CD14-positive monocyte (primary cell): ENCODE results near the gene ST3GAL3. TPM values are rescaled to one million over a fixed set of nuclear protein-coding genes. Genes with fewer than 3 reads are reported as not detected.

ENCODE experiments used
- DNase-seq, 3 donors: peaks; one replicate each; pipeline ENCODE4 v3.0.0-alpha.2; 2011 to 2022
- H2AFZ ChIP-seq: 2 replicates; pipeline ENCODE4 v1.6.0; 2012; ENCODE audit warnings: mild to moderate bottlenecking, low read depth, low read length, inconsistent platforms; ENCODE audit not compliant: insufficient read depth, poor library complexity, severe bottlenecking
- H3K27ac ChIP-seq, 2 donors: 1 replicate in 1 of 2; 2 replicates in 1 of 2; pipeline ENCODE4 v1.5.1; 2012 to 2013; ENCODE audit warnings: low read length in 2 of 2, control low read depth in 1 of 2, inconsistent platforms in 1 of 2, low read depth in 1 of 2, mild to moderate bottlenecking in 1 of 2
- H3K27me3 ChIP-seq, 2 donors: one replicate each; pipeline versions ENCODE4 v1.6.0 to v1.6.1; 2011 to 2013; ENCODE audit warnings: low read length in 2 of 2; ENCODE audit not compliant: control insufficient read depth in 2 of 2, insufficient read depth in 2 of 2
- H3K36me3 ChIP-seq, 2 donors: replicated peaks in 1 of 2; 1 replicate in 1 of 2; 2 replicates in 1 of 2; pipeline versions ENCODE4 v1.5.1 to v1.6.1; 2012 to 2013; ENCODE audit warnings: low read length in 2 of 2, control low read depth in 1 of 2, inconsistent platforms in 1 of 2, mild to moderate bottlenecking in 1 of 2; ENCODE audit not compliant: insufficient read depth in 2 of 2, control insufficient read depth in 1 of 2
- H3K4me1 ChIP-seq, 2 donors: 1 replicate in 1 of 2; 2 replicates in 1 of 2; pipeline versions ENCODE4 v1.5.1 to v1.6.1; 2012 to 2013; ENCODE audit warnings: low read length in 2 of 2, control low read depth in 1 of 2, inconsistent platforms in 1 of 2, mild to moderate bottlenecking in 1 of 2, moderate library complexity in 1 of 2; ENCODE audit not compliant: insufficient read depth in 2 of 2, control insufficient read depth in 1 of 2
- H3K4me2 ChIP-seq: replicated peaks from 2 replicates; pipeline ENCODE3; 2012; ENCODE audit warnings: low read length, moderate library complexity, mild to moderate bottlenecking; ENCODE audit not compliant: poor library complexity, severe bottlenecking; ENCODE audit errors: extremely low read depth
- H3K4me3 ChIP-seq, 3 experiments: fragments of 200-600 bp in 1 of 3; sonication (generic) in 1 of 3; replicated peaks in 1 of 3; 1 replicate in 2 of 3; 2 replicates in 1 of 3; pipeline ENCODE4 v1.5.1; 2011 to 2013; ENCODE audit warnings: low read length in 3 of 3, mild to moderate bottlenecking in 3 of 3, control low read depth in 2 of 3, low read depth in 2 of 3, inconsistent platforms in 1 of 3, moderate library complexity in 1 of 3
- H3K79me2 ChIP-seq: 2 replicates; pipeline ENCODE4 v1.6.0; 2012; ENCODE audit warnings: mild to moderate bottlenecking, control low read depth, inconsistent platforms, low read length, moderate library complexity; ENCODE audit not compliant: insufficient read depth
- H3K9ac ChIP-seq: 2 replicates; pipeline ENCODE4 v1.6.0; 2017; ENCODE audit warnings: low read length, mild to moderate bottlenecking; ENCODE audit not compliant: insufficient read depth, poor library complexity, severe bottlenecking
- H3K9me3 ChIP-seq, 2 donors: replicated peaks in 1 of 2; 1 replicate in 1 of 2; 2 replicates in 1 of 2; pipeline versions ENCODE4 v1.5.1 to v1.6.1; 2012 to 2013; ENCODE audit warnings: low read length in 2 of 2, control low read depth in 1 of 2; ENCODE audit not compliant: control insufficient read depth in 1 of 2, insufficient read depth in 1 of 2
- H4K20me1 ChIP-seq: 2 replicates; pipeline ENCODE4 v1.6.0; 2012; ENCODE audit warnings: mild to moderate bottlenecking, low read length, control low read depth, moderate library complexity; ENCODE audit not compliant: insufficient read depth
- H3K27ac Mint-ChIP-seq, 7 donors: one replicate each; pipeline ENCODE4 v1.8.0; 2020; ENCODE audit warnings: mild to moderate bottlenecking in 7 of 7, mixed read lengths in 7 of 7, moderate library complexity in 6 of 7, inconsistent platforms in 2 of 7
- H3K27me3 Mint-ChIP-seq, 3 donors: one replicate each; pipeline ENCODE4 v1.8.0; 2021 to 2022; ENCODE audit warnings: low read depth in 3 of 3, mild to moderate bottlenecking in 3 of 3, mixed read lengths in 3 of 3, moderate library complexity in 3 of 3, inconsistent platforms in 1 of 3
- H3K36me3 Mint-ChIP-seq, 2 donors: one replicate each; pipeline ENCODE4 v1.8.0; 2020; ENCODE audit warnings: mixed read lengths in 2 of 2, inconsistent platforms in 1 of 2, mild to moderate bottlenecking in 1 of 2
- H3K4me1 Mint-ChIP-seq: one replicate; pipeline ENCODE4 v1.8.0; 2020; ENCODE audit warnings: mild to moderate bottlenecking, mixed read lengths
- H3K4me3 Mint-ChIP-seq, 2 donors: one replicate each; pipeline ENCODE4 v1.8.0; 2020; ENCODE audit warnings: mild to moderate bottlenecking in 2 of 2, mixed read lengths in 2 of 2, moderate library complexity in 1 of 2
- H3K9me3 Mint-ChIP-seq, 7 donors: one replicate each; pipeline ENCODE4 v1.8.0; 2020 to 2022; ENCODE audit warnings: mixed read lengths in 7 of 7, mild to moderate bottlenecking in 6 of 7, moderate library complexity in 6 of 7, inconsistent platforms in 2 of 7
- WGBS: methylation state at CpG from one replicate; pipeline ENCODE4 v1.1.5; 2013; ENCODE audit warnings: missing lambda C conversion rate; ENCODE audit not compliant: insufficient coverage; 5-methylcytosine and 5-hydroxymethylcytosine counted together
- intact Hi-C, 2 donors: fragments of 100-400 bp; cut with micrococcal nuclease; formaldehyde crosslinking; loops; one replicate each; pipeline versions ENCODE4 v1.15.0 to v1.15.1; 2023
- polyA plus RNA-seq, 3 donors: library from polyadenylated mRNA; depleted of rRNA in 1 of 3; unstranded in 2 of 3; stranded (reverse) in 1 of 3; fragments of 300-500 nt in 2 of 3; fragments of >200 nt in 1 of 3; fragmentation: Illumina TruSeq in 2 of 3; gene quantifications; 1 replicate in 2 of 3; 2 replicates in 1 of 3; pipeline ENCODE4 v1.2.3, GENCODE V29; 2012 to 2021
- small RNA-seq: library from RNA; depleted of rRNA; stranded (forward); fragments of <200 nt; gene quantifications from one replicate; pipeline ENCODE3, GENCODE V24; 2012; ENCODE audit warnings: low read depth; ENCODE audit not compliant: insufficient read length
- TF ChIP-seq, protein P1 (sequence below): fragments of 200-600 bp; IDR thresholded peaks from one replicate; pipeline ENCODE4 v1.8.0; 2022; ENCODE audit warnings: antibody characterized with exemption, mild to moderate bottlenecking

ST3GAL3 gene
- polyA plus RNA-seq, 3 donors, result 1.6 to 4.5 (median 2.1) TPM

DNA sequence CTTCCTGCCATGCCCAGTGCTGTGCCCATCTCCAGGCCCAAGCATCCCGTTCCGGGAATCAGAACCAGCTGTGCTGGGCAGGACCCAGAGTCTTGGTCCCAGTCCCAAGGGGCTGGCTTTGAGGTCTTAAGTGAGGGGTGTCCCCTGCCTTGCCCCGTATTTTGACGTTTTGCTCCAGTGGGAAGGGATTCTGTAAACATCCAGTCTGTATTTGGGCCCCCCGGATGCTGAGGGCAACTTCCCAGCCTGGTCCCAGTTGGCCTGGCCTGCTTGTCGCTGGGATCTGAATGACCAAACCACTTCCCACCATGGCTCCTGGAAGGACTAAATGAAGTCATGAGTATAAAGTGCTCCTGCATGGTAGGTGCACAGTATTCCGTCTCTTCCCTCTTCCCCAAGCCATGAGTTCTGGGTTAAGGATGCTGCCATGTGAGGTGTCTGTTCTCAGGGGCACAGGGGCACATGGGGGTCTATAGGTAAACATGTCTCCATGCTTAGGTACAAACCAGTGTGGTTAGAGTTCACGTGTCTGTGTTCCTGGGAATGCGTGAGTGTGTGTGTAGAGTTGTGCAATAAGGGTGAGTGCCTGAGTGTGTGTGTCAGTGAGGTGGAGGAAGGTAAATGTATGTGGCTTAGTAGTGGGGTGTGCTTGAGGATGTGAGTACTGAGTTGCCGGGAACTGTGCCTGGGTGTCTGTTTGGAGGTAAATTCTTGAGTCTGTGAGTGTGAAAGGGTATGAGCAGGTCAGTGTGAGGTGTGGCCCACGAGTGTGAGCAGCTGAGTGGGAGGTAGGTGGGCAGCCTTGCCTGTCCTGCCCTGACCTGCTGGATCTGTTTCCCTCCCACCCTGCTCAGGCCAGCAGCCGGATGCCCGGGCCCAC, 273.2 kb downstream of the ST3GAL3 start:
- H3K27me3 Mint-ChIP-seq, result peaks cover 4 to 6% (median 4%) of the 10 kb centered on the region in 3 donors
- H3K4me2 ChIP-seq, result peak overlapping the region; percentile 79
- intact Hi-C loops, result no loop called here

More for the DNA sequence above, 273.2 kb downstream of the ST3GAL3 start:
- Histone ChIP-seq H3K27ac (no peak overlapping the region), H3K36me3 (peaks cover 19 to 25% of the 10 kb centered on the region in 2 donors), H3K79me2 (peaks cover 28% of the 10 kb centered on the region), H2AFZ (no peak overlapping the region), H3K4me3 (peak overlapping the region in 1 of 3 experiments; percentile 68), H3K4me1 (peaks cover 49 to 64% of the 10 kb centered on the region in 2 donors), H3K9me3 (no peaks in the 10 kb centered on the region), H4K20me1 (peaks cover 38% of the 10 kb centered on the region), H3K9ac (no peak overlapping the region), H3K27me3 (no peaks in the 10 kb centered on the region)
- peak overlapping the region in 5 of 7 donors; percentile 2 to 37 (median 9) for H3K27ac Mint-ChIP-seq
- H3K4me3 Mint-ChIP-seq, result peak overlapping the region; percentile 84 to 87
- peaks cover 30 to 31% of the 10 kb centered on the region in 2 donors for H3K36me3 Mint-ChIP-seq
- H3K4me1 Mint-ChIP-seq, result peaks cover 62% of the 10 kb centered on the region
- TF ChIP-seq, protein P1, sequence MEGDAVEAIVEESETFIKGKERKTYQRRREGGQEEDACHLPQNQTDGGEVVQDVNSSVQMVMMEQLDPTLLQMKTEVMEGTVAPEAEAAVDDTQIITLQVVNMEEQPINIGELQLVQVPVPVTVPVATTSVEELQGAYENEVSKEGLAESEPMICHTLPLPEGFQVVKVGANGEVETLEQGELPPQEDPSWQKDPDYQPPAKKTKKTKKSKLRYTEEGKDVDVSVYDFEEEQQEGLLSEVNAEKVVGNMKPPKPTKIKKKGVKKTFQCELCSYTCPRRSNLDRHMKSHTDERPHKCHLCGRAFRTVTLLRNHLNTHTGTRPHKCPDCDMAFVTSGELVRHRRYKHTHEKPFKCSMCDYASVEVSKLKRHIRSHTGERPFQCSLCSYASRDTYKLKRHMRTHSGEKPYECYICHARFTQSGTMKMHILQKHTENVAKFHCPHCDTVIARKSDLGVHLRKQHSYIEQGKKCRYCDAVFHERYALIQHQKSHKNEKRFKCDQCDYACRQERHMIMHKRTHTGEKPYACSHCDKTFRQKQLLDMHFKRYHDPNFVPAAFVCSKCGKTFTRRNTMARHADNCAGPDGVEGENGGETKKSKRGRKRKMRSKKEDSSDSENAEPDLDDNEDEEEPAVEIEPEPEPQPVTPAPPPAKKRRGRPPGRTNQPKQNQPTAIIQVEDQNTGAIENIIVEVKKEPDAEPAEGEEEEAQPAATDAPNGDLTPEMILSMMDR, result no peak
- H3K9me3 Mint-ChIP-seq, result peaks cover 0 to 2% (median 0%) of the 10 kb centered on the region in 7 donors
- DNase-seq, result peak in 1 of 3 donors; percentile 36
- WGBS, result 74% methylated on average over 10 of the region's 13 CpGs

Small RNA genes within 50 kb of the gene (small RNA-seq; reads per million reads assigned to genes)
- gene AL451062.2 (not detected), gene RF00026 (not detected)

Other genes starting within 250 kb of the ST3GAL3 start
- gene PTPRF, start 176.7 kb upstream of the ST3GAL3 start, polyA plus RNA-seq, result not detected
- gene KDM4A, start 57.4 kb upstream of the ST3GAL3 start, polyA plus RNA-seq, result 10 to 100 TPM in 1 of 3 donors, 1 to 10 TPM in 2; 4.4 to 13.3 (median 8.2) TPM
- gene ARTN, start 226.3 kb downstream of the ST3GAL3 start, polyA plus RNA-seq, result under 1 TPM in 1 of 3 donors, not detected in 2; 0.15 TPM
- gene IPO13, start 239.4 kb downstream of the ST3GAL3 start, polyA plus RNA-seq, result 10 to 100 TPM; 10.1 to 20.4 (median 10.6) TPM